Urinary bladder (tissue), 4 donors: ENCODE results near the gene PTPRN2. TPM values are rescaled to one million over a fixed set of nuclear protein-coding genes. Genes with fewer than 3 reads are reported as not detected.

ENCODE experiments used
- DNase-seq: peaks from one replicate; pipeline ENCODE4 v3.0.0-alpha.2; 2015; ENCODE audit errors: extremely low spot score
- H3K27ac ChIP-seq: one replicate; pipeline ENCODE4 v1.5.1; 2013; ENCODE audit warnings: low read depth, mild to moderate bottlenecking, moderate library complexity
- H3K36me3 ChIP-seq: one replicate; pipeline ENCODE4 v1.6.1; 2013; ENCODE audit warnings: mild to moderate bottlenecking, moderate library complexity; ENCODE audit not compliant: insufficient read depth
- H3K4me1 ChIP-seq: one replicate; pipeline ENCODE4 v1.6.1; 2013; ENCODE audit warnings: mild to moderate bottlenecking, moderate library complexity; ENCODE audit not compliant: insufficient read depth
- H3K4me3 ChIP-seq: one replicate; pipeline ENCODE4 v1.5.1; 2013; ENCODE audit warnings: low read depth, low read length
- WGBS: extraction: QIAGEN DNeasy Blood & Tissue Kit; methylation state at CpG from one replicate; pipeline ENCODE4 v1.1.7; 2013; 5-methylcytosine and 5-hydroxymethylcytosine counted together
- polyA plus RNA-seq: library from polyadenylated mRNA; stranded (reverse); fragments of 200-250 nt; gene quantifications from one replicate; pipeline ENCODE4 v1.2.3, GENCODE V29; 2013
- total RNA-seq: library from RNA; depleted of rRNA; stranded (reverse); fragments of >200 nt; gene quantifications from one replicate; pipeline ENCODE4 v1.2.3, GENCODE V29; 2014
- donor health status: healthy with polysubstance abuse.
- donor health status: healthy.

PTPRN2 gene
- total and polyA plus RNA-seq, 2 donors = 2.8 to 4.4 TPM

GRCh38 chr7:158141806-158142518 is 445.7 kb downstream of the PTPRN2 start:
- no peak for DNase-seq
- no peaks in the 10 kb centered on the region for H3K36me3 ChIP-seq
- WGBS = 87% methylated on average over 39 of the region's 39 CpGs

DNA sequence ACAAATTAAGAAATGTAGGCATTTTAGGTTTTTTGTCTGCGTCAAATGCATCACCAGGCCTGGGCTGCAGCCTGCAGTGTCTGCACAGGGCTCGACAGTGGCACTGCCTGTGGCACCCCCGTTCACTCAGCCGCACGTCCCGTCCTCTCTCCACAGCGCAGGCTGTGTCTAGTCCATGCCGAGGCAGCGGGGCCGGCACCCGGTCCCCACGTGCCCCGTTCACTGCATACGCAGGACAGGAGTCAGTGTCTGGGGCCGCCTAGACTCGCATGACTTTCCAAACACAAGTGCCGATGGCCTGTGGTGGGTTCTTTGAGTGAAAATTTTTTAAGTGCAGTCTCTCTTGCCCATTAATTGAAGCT is 446.4 kb downstream of the PTPRN2 start:
- WGBS = 89% methylated on average over 17 of the region's 17 CpGs

More at GRCh38 chr7:158141806-158142518, 445.7 kb downstream of the PTPRN2 start:
- Histone ChIP-seq H3K4me1 (peaks cover 1% of the 10 kb centered on the region), H3K4me3 (no peak overlapping the region), H3K27ac (no peak overlapping the region)

GRCh38 chr7:158140538-158141220 is 446.9 kb downstream of the PTPRN2 start:
- Histone ChIP-seq H3K4me1 (peaks cover 1% of the 10 kb centered on the region), H3K4me3 (no peak overlapping the region), H3K36me3 (no peaks in the 10 kb centered on the region), H3K27ac (no peak overlapping the region)
- DNase-seq = no peak
- WGBS = 90% methylated on average over 31 of the region's 31 CpGs

More for the DNA sequence above, 446.4 kb downstream of the PTPRN2 start:
- Histone ChIP-seq H3K27ac (no peak overlapping the region), H3K4me1 (peaks cover 1% of the 10 kb centered on the region), H3K4me3 (no peak overlapping the region), H3K36me3 (no peaks in the 10 kb centered on the region)
- no peak for DNase-seq

GRCh38 chr7:158139499-158139898 is 448.1 kb downstream of the PTPRN2 start:
- Histone ChIP-seq H3K36me3 (no peaks in the 10 kb centered on the region), H3K27ac (no peak overlapping the region), H3K4me1 (peaks cover 1% of the 10 kb centered on the region), H3K4me3 (no peak overlapping the region)
- no peak for DNase-seq
- WGBS = 84% methylated on average over 10 of the region's 10 CpGs

DNA sequence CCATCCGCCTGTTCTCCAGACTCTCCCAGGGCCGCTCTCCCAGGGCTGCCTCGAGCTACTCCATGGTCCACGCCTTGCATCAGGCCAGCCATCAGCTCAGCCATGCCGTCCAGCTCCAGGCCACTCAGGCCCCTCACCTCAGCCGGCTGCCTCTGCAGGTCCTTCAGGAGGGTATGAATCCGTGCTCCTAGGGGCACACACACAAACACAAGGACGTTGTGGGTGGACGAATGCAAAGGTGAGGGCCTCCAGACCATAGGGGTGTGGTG is 449.4 kb downstream of the PTPRN2 start:
- no peak overlapping the region for H3K27ac ChIP-seq
- H3K4me1 ChIP-seq = peaks cover 1% of the 10 kb centered on the region
- H3K36me3 ChIP-seq = no peaks in the 10 kb centered on the region
- WGBS = 83% methylated on average over 9 of the region's 9 CpGs
- DNase-seq = no peak
- no peak overlapping the region for H3K4me3 ChIP-seq

GRCh38 chr7:158137516-158138328 is 449.9 kb downstream of the PTPRN2 start:
- WGBS = 83% methylated on average over 18 of the region's 18 CpGs
- no peak overlapping the region for H3K4me3 ChIP-seq
- H3K27ac ChIP-seq = no peak overlapping the region
- peaks cover 1% of the 10 kb centered on the region for H3K4me1 ChIP-seq
- H3K36me3 ChIP-seq = no peaks in the 10 kb centered on the region
- DNase-seq = no peak

DNA sequence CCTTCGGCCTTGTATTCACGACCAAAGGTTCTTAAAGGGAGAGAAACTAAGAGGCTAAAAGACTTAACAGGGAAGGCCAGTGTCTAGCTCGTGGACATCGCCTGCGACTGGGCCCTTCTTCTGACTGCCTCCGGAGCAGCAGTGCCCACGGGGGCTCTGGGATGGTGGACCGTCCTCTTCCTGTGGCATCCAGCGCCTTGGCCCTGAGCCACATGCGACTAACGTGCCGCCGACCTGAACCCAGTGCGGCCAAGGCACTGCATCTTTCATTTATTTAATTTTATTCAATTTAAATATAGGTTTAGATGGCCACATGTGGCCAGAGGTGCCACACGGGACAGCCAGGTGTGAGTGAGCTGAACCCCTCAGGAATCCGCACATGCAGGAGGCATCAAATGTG is 451.7 kb downstream of the PTPRN2 start:
- peaks cover 1% of the 10 kb centered on the region for H3K4me1 ChIP-seq
- no peaks in the 10 kb centered on the region for H3K36me3 ChIP-seq
- 89% methylated on average over 16 of the region's 16 CpGs for WGBS
- no peak for DNase-seq
- H3K4me3 ChIP-seq = no peak overlapping the region
- no peak overlapping the region for H3K27ac ChIP-seq

GRCh38 chr7:158134824-158135223 is 452.8 kb downstream of the PTPRN2 start:
- DNase-seq = no peak
- H3K36me3 ChIP-seq = no peaks in the 10 kb centered on the region
- no peak overlapping the region for H3K4me3 ChIP-seq
- H3K27ac ChIP-seq = no peak overlapping the region
- peaks cover 1% of the 10 kb centered on the region for H3K4me1 ChIP-seq
- 78% methylated on average over 4 of the region's 4 CpGs for WGBS

DNA sequence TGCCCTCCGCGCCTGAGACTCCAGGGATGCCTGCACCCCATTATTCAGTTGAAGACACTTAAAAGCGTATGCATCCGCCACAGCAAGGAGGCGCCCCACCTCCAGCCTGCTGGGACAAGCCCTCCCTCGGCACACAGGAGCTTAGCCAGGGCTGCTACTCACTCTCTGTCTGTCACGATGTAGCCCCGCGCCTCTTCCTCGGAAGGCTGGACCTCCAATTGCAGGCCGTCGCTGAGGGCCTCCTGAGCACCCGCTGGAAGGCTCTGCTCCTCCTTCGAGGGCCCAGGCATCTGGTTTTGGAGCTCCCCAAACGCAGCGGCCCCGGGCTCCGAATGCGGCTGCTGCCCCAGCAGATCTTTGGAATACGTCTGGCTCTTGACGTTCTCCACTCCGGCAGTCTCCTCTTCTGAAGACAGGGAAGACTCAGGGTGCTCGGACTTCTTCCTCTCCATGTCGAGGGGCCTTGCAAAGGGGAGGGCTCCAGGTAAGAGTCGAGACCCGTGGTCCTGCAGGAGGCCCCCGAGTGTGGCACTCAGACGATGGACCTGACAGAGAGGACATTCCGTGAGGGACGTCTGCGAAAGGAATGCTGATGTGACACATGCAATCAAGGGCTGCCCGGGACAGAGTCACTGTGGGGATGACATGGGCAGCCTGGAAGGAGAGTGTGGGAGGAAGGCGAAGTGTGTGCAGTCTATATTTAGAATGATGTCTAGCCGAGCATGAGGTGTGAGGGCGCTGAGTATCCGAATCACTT is 453.9 kb downstream of the PTPRN2 start:
- Histone ChIP-seq H3K4me3 (no peak overlapping the region), H3K27ac (no peak overlapping the region), H3K4me1 (peaks cover 1% of the 10 kb centered on the region), H3K36me3 (no peaks in the 10 kb centered on the region)
- DNase-seq = no peak
- 88% methylated on average over 36 of the region's 36 CpGs for WGBS

GRCh38 chr7:158133057-158133456 is 454.6 kb downstream of the PTPRN2 start:
- Histone ChIP-seq H3K4me1 (peaks cover 1% of the 10 kb centered on the region), H3K4me3 (no peak overlapping the region), H3K27ac (no peak overlapping the region), H3K36me3 (no peaks in the 10 kb centered on the region)
- 96% methylated on average over 21 of the region's 21 CpGs for WGBS
- DNase-seq = no peak

GRCh38 chr7:158130023-158130409 is 457.6 kb downstream of the PTPRN2 start:
- DNase-seq = no peak
- H3K4me3 ChIP-seq = no peak overlapping the region
- 96% methylated on average over 10 of the region's 10 CpGs for WGBS
- H3K4me1 ChIP-seq = no peaks in the 10 kb centered on the region
- no peak overlapping the region for H3K27ac ChIP-seq
- no peaks in the 10 kb centered on the region for H3K36me3 ChIP-seq

GRCh38 chr7:158129037-158130022 is 458.3 kb downstream of the PTPRN2 start:
- 89% methylated on average over 12 of the region's 12 CpGs for WGBS
- DNase-seq = no peak

More at GRCh38 chr7:158129037-158130022, 458.3 kb downstream of the PTPRN2 start:
- Histone ChIP-seq H3K36me3 (no peaks in the 10 kb centered on the region), H3K4me1 (no peaks in the 10 kb centered on the region), H3K4me3 (no peak overlapping the region), H3K27ac (no peak overlapping the region)
